HepG2 (cell line): Measurements from ENCODE around the gene DTD2. TPM values are rescaled to one million over a fixed set of nuclear protein-coding genes. Genes with fewer than 3 reads are reported as not detected.

Experiments used
- AGO1 ChIP-seq: fragments of 200-400 bp; formaldehyde crosslinking; IDR thresholded peaks from 2 replicates; pipeline ENCODE4 v1.6.1; 2017; ENCODE audit warnings: mild to moderate bottlenecking, low read depth, low read length, moderate library complexity; ENCODE audit not compliant: poor library complexity, severe bottlenecking
- AHR ChIP-seq: IDR thresholded peaks from 2 replicates; pipeline ENCODE4 v1.6.1; 2018; ENCODE audit warnings: missing genetic modification reagents, missing compliant biosample characterization
- NFIB ChIP-seq: sonication (generic); formaldehyde crosslinking; IDR thresholded peaks from 2 replicates; pipeline ENCODE4 v1.9.0; 2021; ENCODE audit warnings: missing genetic modification reagents, mild to moderate bottlenecking, borderline replicate concordance
- SMAD3 ChIP-seq: sonication (generic); formaldehyde crosslinking; IDR thresholded peaks from 2 replicates; pipeline ENCODE4 v1.4.0; 2020; ENCODE audit warnings: missing genetic modification reagents
- TOE1 ChIP-seq: sonication (generic); formaldehyde crosslinking; IDR thresholded peaks from 2 replicates; pipeline ENCODE4 v1.4.0; 2020; ENCODE audit warnings: mild to moderate bottlenecking, missing genetic modification reagents
- TOPORS ChIP-seq: sonication (generic); formaldehyde crosslinking; IDR thresholded peaks from 2 replicates; pipeline ENCODE4 v1.8.0; 2023; ENCODE audit warnings: mild to moderate bottlenecking, missing genetic modification reagents
- ZC3H4 ChIP-seq: sonication (generic); formaldehyde crosslinking; IDR thresholded peaks from 2 replicates; pipeline ENCODE4 v1.4.0; 2020; ENCODE audit warnings: missing genetic modification reagents, borderline replicate concordance
- ZFP82 ChIP-seq: sonication (generic); formaldehyde crosslinking; IDR thresholded peaks from 2 replicates; pipeline ENCODE4 v1.5.1; 2020; ENCODE audit warnings: mild to moderate bottlenecking, missing genetic modification reagents, borderline replicate concordance
- ZNF138 ChIP-seq: sonication (generic); formaldehyde crosslinking; IDR thresholded peaks from 2 replicates; pipeline ENCODE4 v1.5.0; 2020; ENCODE audit warnings: mild to moderate bottlenecking, low read depth, missing genetic modification reagents
- ZNF577 ChIP-seq: sonication (generic); formaldehyde crosslinking; IDR thresholded peaks from 2 replicates; pipeline ENCODE4 v1.4.0; 2020; ENCODE audit warnings: mild to moderate bottlenecking, low read depth, missing genetic modification reagents, borderline replicate concordance
- ZNF619 ChIP-seq: sonication (generic); formaldehyde crosslinking; IDR thresholded peaks from 2 replicates; pipeline ENCODE4 v1.4.0; 2020; ENCODE audit warnings: mild to moderate bottlenecking, missing genetic modification reagents
- ZNF672 ChIP-seq: sonication (generic); formaldehyde crosslinking; IDR thresholded peaks from 2 replicates; pipeline ENCODE4 v1.8.1; 2022; ENCODE audit warnings: missing genetic modification reagents
- ZNF780A ChIP-seq: sonication (generic); formaldehyde crosslinking; IDR thresholded peaks from 2 replicates; pipeline ENCODE4 v1.8.0; 2022; ENCODE audit warnings: mild to moderate bottlenecking, missing genetic modification reagents, moderate library complexity
- polyA plus RNA-seq, 8 experiments: library from polyadenylated mRNA; depleted of rRNA in 3 of 8; stranded (reverse) in 7 of 8; unstranded in 1 of 8; fragments of >200 nt; fragmentation: Illumina TruSeq in 4 of 8; extraction: Trizol in 4 of 8; gene quantifications; 2 replicates each; pipeline versions ENCODE4 v1.2.1 to v1.2.3, GENCODE V29; 2011 to 2016; ENCODE audit warnings: low read depth in 4 of 8, missing spikeins in 1 of 8, mixed read lengths in 1 of 8; ENCODE audit not compliant: insufficient read depth in 1 of 8
- total RNA-seq, 5 experiments: library from RNA; depleted of rRNA; stranded (reverse); fragments of >200 nt; fragmentation: Illumina TruSeq; extraction: Trizol; gene quantifications; 2 replicates each; pipeline ENCODE4 v1.2.3, GENCODE V29; 2016; ENCODE audit warnings: low read depth in 1 of 5
- TF ChIP-seq, protein P1 (sequence below): sonication (generic); formaldehyde crosslinking; IDR thresholded peaks from 2 replicates; pipeline ENCODE4 v1.4.0; 2020; ENCODE audit warnings: mild to moderate bottlenecking, missing genetic modification reagents
- TF ChIP-seq, protein P2 (sequence below): IDR thresholded peaks from 2 replicates; pipeline ENCODE4 v1.6.1; 2016
- TF ChIP-seq, protein P3 (sequence below): sonication (generic); formaldehyde crosslinking; conservative IDR thresholded peaks from 2 replicates; pipeline ENCODE4 v1.4.0; 2020; ENCODE audit warnings: missing genetic modification reagents
- TF ChIP-seq, protein P4 (sequence below): sonication (generic); formaldehyde crosslinking; IDR thresholded peaks from 2 replicates; pipeline ENCODE4 v1.5.0; 2020; ENCODE audit warnings: mild to moderate bottlenecking, missing genetic modification reagents
- TF ChIP-seq, protein P5 (sequence below): sonication (generic); formaldehyde crosslinking; IDR thresholded peaks from 2 replicates; pipeline ENCODE4 v1.9.0; 2021; ENCODE audit warnings: missing genetic modification reagents, mild to moderate bottlenecking, borderline replicate concordance
- TF ChIP-seq, protein P6 (sequence below): sonication (generic); formaldehyde crosslinking; IDR thresholded peaks from 2 replicates; pipeline ENCODE4 v1.4.0; 2020; ENCODE audit warnings: missing genetic modification reagents; ENCODE audit errors: not compliant biosample characterization
- TF ChIP-seq, protein P7 (sequence below): sonication (generic); formaldehyde crosslinking; IDR thresholded peaks from 2 replicates; pipeline ENCODE4 v1.4.0; 2020; ENCODE audit warnings: missing genetic modification reagents

DTD2 gene
- total and polyA plus RNA-seq, 2 of the 13 experiments (the other 11 are each of a cell fraction or from before 2014, with no cell fraction given), result 22.3 to 49.8 TPM

DNA sequence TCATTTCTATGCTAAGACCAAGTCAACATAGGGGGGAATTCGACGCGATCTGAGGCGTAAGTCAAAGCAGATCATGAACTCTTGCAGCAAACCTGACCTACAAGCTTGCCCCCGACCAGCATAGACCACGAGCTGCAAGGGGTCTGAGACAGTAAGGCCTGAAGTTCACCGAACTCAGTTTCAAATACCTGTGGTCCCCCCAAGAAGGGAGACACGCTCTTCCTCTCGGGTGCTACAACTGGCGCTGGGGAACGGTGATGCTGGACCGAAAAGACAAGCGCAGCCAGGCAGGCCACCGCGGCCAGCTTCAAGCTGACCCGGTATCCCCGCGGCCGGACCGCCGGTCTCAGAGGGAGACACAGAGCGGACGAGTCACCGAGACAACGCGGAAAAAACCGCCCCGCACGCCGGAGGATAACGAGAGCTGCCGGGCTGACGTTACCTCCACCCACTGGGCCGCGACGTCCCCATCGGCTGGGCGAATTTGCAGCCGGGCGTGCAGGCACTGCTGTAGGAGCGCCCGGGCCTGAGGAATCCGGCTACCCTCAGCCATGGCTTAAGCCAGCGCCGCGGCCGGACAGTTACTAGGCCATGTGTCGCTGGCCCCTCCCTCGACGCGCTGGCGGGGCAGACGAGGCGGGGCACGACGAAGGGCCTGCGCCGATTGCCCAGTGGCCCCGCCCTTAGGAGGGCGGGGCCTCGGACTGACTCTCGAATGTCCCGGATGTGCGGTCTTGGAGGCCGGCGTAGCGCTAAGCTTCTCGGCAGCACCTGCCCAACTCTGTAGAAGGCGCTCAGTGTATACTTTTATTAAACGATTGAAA, at the start of gene DTD2 (continued):
- TF ChIP-seq, protein P1, sequence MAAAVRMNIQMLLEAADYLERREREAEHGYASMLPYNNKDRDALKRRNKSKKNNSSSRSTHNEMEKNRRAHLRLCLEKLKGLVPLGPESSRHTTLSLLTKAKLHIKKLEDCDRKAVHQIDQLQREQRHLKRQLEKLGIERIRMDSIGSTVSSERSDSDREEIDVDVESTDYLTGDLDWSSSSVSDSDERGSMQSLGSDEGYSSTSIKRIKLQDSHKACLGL (CRISPR knock-in tag), result peak; percentile 100
- TF ChIP-seq, protein P2, sequence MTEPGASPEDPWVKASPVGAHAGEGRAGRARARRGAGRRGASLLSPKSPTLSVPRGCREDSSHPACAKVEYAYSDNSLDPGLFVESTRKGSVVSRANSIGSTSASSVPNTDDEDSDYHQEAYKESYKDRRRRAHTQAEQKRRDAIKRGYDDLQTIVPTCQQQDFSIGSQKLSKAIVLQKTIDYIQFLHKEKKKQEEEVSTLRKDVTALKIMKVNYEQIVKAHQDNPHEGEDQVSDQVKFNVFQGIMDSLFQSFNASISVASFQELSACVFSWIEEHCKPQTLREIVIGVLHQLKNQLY (CRISPR knock-in tag), result peak; percentile 40
- TF ChIP-seq, protein P3, sequence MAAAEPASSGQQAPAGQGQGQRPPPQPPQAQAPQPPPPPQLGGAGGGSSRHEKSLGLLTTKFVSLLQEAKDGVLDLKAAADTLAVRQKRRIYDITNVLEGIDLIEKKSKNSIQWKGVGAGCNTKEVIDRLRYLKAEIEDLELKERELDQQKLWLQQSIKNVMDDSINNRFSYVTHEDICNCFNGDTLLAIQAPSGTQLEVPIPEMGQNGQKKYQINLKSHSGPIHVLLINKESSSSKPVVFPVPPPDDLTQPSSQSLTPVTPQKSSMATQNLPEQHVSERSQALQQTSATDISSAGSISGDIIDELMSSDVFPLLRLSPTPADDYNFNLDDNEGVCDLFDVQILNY (CRISPR knock-in tag), result peak; percentile 86; the same call in 1 of the 2 replicates
- TF ChIP-seq ZNF672 (CRISPR knock-in tag) (no peak), AGO1 (peak; percentile 92), ZNF780A (CRISPR knock-in tag) (peak; percentile 76; the same call in 1 of the 2 replicates), ZC3H4 (CRISPR knock-in tag) (peak; percentile 86), NFIB (CRISPR knock-in tag) (no peak), ZNF577 (CRISPR knock-in tag) (peak; percentile 98; the same call in 1 of the 2 replicates), AHR (peak; percentile 99), TOE1 (CRISPR knock-in tag) (peak; percentile 91; the same call in 1 of the 2 replicates), TOPORS (CRISPR knock-in tag) (peak; percentile 99), ZNF138 (peak; percentile 98), ZFP82 (CRISPR knock-in tag) (peak; percentile 100), SMAD3 (CRISPR knock-in tag) (peak; percentile 99), ZNF619 (peak; percentile 100)
- TF ChIP-seq, protein P4, sequence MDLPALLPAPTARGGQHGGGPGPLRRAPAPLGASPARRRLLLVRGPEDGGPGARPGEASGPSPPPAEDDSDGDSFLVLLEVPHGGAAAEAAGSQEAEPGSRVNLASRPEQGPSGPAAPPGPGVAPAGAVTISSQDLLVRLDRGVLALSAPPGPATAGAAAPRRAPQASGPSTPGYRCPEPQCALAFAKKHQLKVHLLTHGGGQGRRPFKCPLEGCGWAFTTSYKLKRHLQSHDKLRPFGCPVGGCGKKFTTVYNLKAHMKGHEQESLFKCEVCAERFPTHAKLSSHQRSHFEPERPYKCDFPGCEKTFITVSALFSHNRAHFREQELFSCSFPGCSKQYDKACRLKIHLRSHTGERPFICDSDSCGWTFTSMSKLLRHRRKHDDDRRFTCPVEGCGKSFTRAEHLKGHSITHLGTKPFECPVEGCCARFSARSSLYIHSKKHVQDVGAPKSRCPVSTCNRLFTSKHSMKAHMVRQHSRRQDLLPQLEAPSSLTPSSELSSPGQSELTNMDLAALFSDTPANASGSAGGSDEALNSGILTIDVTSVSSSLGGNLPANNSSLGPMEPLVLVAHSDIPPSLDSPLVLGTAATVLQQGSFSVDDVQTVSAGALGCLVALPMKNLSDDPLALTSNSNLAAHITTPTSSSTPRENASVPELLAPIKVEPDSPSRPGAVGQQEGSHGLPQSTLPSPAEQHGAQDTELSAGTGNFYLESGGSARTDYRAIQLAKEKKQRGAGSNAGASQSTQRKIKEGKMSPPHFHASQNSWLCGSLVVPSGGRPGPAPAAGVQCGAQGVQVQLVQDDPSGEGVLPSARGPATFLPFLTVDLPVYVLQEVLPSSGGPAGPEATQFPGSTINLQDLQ, result peak; percentile 98
- TF ChIP-seq, protein P5, sequence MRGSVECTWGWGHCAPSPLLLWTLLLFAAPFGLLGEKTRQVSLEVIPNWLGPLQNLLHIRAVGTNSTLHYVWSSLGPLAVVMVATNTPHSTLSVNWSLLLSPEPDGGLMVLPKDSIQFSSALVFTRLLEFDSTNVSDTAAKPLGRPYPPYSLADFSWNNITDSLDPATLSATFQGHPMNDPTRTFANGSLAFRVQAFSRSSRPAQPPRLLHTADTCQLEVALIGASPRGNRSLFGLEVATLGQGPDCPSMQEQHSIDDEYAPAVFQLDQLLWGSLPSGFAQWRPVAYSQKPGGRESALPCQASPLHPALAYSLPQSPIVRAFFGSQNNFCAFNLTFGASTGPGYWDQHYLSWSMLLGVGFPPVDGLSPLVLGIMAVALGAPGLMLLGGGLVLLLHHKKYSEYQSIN (CRISPR knock-in tag), result no peak
- TF ChIP-seq, protein P6, sequence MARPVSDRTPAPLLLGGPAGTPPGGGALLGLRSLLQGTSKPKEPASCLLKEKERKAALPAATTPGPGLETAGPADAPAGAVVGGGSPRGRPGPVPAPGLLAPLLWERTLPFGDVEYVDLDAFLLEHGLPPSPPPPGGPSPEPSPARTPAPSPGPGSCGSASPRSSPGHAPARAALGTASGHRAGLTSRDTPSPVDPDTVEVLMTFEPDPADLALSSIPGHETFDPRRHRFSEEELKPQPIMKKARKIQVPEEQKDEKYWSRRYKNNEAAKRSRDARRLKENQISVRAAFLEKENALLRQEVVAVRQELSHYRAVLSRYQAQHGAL, result peak; percentile 99
- TF ChIP-seq, protein P7, sequence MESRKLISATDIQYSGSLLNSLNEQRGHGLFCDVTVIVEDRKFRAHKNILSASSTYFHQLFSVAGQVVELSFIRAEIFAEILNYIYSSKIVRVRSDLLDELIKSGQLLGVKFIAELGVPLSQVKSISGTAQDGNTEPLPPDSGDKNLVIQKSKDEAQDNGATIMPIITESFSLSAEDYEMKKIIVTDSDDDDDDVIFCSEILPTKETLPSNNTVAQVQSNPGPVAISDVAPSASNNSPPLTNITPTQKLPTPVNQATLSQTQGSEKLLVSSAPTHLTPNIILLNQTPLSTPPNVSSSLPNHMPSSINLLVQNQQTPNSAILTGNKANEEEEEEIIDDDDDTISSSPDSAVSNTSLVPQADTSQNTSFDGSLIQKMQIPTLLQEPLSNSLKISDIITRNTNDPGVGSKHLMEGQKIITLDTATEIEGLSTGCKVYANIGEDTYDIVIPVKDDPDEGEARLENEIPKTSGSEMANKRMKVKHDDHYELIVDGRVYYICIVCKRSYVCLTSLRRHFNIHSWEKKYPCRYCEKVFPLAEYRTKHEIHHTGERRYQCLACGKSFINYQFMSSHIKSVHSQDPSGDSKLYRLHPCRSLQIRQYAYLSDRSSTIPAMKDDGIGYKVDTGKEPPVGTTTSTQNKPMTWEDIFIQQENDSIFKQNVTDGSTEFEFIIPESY (CRISPR knock-in tag), result peak; percentile 70
